K562 (cell line): ENCODE measurements around the gene ZNF556. TPM values are rescaled to one million over a fixed set of nuclear protein-coding genes. Genes with fewer than 3 reads are reported as not detected.

ENCODE experiments used
- BMI1 ChIP-seq: fragments of 150-350 bp; IDR thresholded peaks from 2 replicates; pipeline ENCODE4 v1.6.1; 2014; ENCODE audit warnings: low read length
- CBX5 ChIP-seq: IDR thresholded peaks from 2 replicates; pipeline ENCODE4 v1.6.1; 2014; ENCODE audit warnings: low read depth, borderline replicate concordance
- DACH1 ChIP-seq: fragments of 450-650 bp; IDR thresholded peaks from 2 replicates; pipeline ENCODE4 v1.6.1; 2018; ENCODE audit not compliant: partially characterized antibody
- ETS2 ChIP-seq: IDR thresholded peaks from 2 replicates; pipeline ENCODE4 v1.6.1; 2016; ENCODE audit warnings: borderline replicate concordance, missing genetic modification characterization, mild to moderate bottlenecking, moderate library complexity, missing compliant biosample characterization; ENCODE audit not compliant: poor library complexity, severe bottlenecking
- MTA3 ChIP-seq: fragments of 450-650 bp; formaldehyde crosslinking; IDR thresholded peaks from 2 replicates; pipeline ENCODE4 v1.6.1; 2017; ENCODE audit warnings: mild to moderate bottlenecking, borderline replicate concordance
- PHF20 ChIP-seq: fragments of 450-650 bp; IDR thresholded peaks from 2 replicates; pipeline ENCODE4 v1.6.1; 2018; ENCODE audit not compliant: partially characterized antibody
- POLR2AphosphoS2 ChIP-seq: IDR thresholded peaks from 2 replicates; pipeline ENCODE4 v1.6.1; 2012; ENCODE audit warnings: low read length, improper control_type of control experiment
- RFX7 ChIP-seq: fragments of 250-450 bp; sonication (Bioruptor Pico); IDR thresholded peaks from 2 replicates; pipeline ENCODE4 v1.5.1; 2021; ENCODE audit warnings: mild to moderate bottlenecking
- TRIM28 ChIP-seq: fragments of 450-650 bp; IDR thresholded peaks from 2 replicates; pipeline ENCODE4 v1.6.1; 2017
- XRCC3 ChIP-seq: fragments of 450-650 bp; IDR thresholded peaks from 2 replicates; pipeline ENCODE4 v1.6.1; 2017; ENCODE audit warnings: mild to moderate bottlenecking, moderate library complexity
- ZFP30 ChIP-seq: fragments of 250-450 bp; sonication (Bioruptor Pico); IDR thresholded peaks from 2 replicates; pipeline ENCODE4 v1.8.0; 2022; ENCODE audit warnings: moderate library complexity, mild to moderate bottlenecking, inconsistent platforms, borderline replicate concordance
- ZNF584 ChIP-seq: fragments of 200-800 bp; sonication (Bioruptor generic); IDR thresholded peaks from 2 replicates; pipeline ENCODE4 v1.6.1; 2016; ENCODE audit warnings: low read depth, mild to moderate bottlenecking, missing genetic modification characterization, missing compliant biosample characterization
- ZNF75A ChIP-seq: fragments of 450-650 bp; formaldehyde crosslinking; IDR thresholded peaks from 2 replicates; pipeline ENCODE4 v1.4.0; 2020; ENCODE audit warnings: mild to moderate bottlenecking
- polyA plus RNA-seq, 8 experiments: library from polyadenylated mRNA; depleted of rRNA in 4 of 8; stranded (reverse) in 5 of 8; unstranded in 3 of 8; fragments of >200 nt; fragmentation: Nextera tagmentation in 2 of 8; fragmentation: Illumina TruSeq in 1 of 8; extraction: Ambion mirVana in 2 of 8; extraction: Trizol in 1 of 8; gene quantifications; 2 replicates each; pipeline versions ENCODE4 v1.2.1 to v1.2.3, GENCODE V29; 2011 to 2014; ENCODE audit warnings: inconsistent platforms in 1 of 8, missing spikeins in 1 of 8
- total RNA-seq, 7 experiments: library from RNA; depleted of rRNA in 6 of 7; stranded (reverse); fragments of >200 nt in 6 of 7; fragmentation: Illumina TruSeq in 2 of 7; extraction: Trizol in 2 of 7; gene quantifications; 2 replicates each; pipeline versions ENCODE4 v1.2.1 to v1.2.3, GENCODE V29; 2011 to 2021; ENCODE audit warnings: low replicate concordance in 1 of 7
- TF ChIP-seq, protein P1 (sequence below): fragments of 450-650 bp; IDR thresholded peaks from 2 replicates; pipeline ENCODE4 v1.6.1; 2016
- TF ChIP-seq, protein P2 (sequence below), 2 experiments: fragments of 450-650 bp in 1 of 2; IDR thresholded peaks; 2 replicates each; pipeline ENCODE4 v1.6.1; 2011 to 2017; ENCODE audit warnings: low read depth in 2 of 2, antibody characterized with exemption in 1 of 2, borderline replicate concordance in 1 of 2, low read length in 1 of 2, mild to moderate bottlenecking in 1 of 2, mixed read lengths in 1 of 2; ENCODE audit not compliant: control insufficient read depth in 1 of 2
- TF ChIP-seq, protein P3 (sequence below): sonication (generic); formaldehyde crosslinking; IDR thresholded peaks from 2 replicates; pipeline ENCODE4 v1.8.1; 2023; ENCODE audit warnings: mild to moderate bottlenecking, missing genetic modification reagents
- TF ChIP-seq, protein P4 (sequence below): fragments of 150-350 bp; IDR thresholded peaks from 2 replicates; pipeline ENCODE4 v1.6.1; 2014; ENCODE audit warnings: low read depth, mild to moderate bottlenecking, low read length, borderline replicate concordance

The ZNF556 gene
- total and polyA plus RNA-seq, 9 of the 15 experiments (the other 6 are each of a cell fraction or from before 2014, with no cell fraction given) = 0.01 to 0.36 (median 0.10) TPM; not detected in 1

DNA sequence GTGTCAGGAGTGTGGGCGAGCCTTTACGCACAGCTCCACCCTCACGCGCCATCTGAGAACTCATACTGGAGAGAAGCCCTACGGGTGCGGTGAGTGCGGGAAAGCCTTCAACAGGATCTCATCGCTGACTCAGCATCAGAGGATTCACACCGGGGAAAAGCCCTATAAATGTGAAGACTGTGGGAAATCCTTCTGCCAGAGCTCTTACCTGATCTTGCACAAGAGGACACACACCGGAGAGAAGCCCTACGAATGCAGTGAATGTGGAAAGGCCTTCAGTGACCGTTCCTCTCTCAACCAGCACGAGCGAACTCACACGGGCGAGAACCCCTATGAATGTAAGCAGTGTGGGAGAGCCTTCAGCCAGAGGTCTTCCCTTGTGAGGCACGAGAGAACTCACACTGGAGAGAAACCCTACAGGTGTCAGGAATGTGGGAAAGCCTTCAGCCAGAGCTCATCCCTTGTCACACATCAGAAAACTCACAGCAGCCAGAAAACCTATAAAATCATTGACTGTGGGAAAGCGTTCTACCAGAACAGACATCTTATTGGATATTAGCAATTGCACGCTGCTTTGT is 32.8 kb upstream of the ZNF556 start (continued):
- TF ChIP-seq MTA3 (peak; percentile 48; the same call in 1 of the 2 replicates), ZFP30 (CRISPR knock-in tag) (no peak), DACH1 (no peak), PHF20 (no peak), CBX5 (peak; percentile 51; the same call in 1 of the 2 replicates), ZNF75A (CRISPR knock-in tag) (peak; percentile 88), BMI1 (no peak), XRCC3 (0 out of 2 replicates have a peak, but pooled peaks have one; percentile 54), ETS2 (tag) (no peak), ZNF584 (CRISPR knock-in tag) (no peak), RFX7 (CRISPR knock-in tag) (no peak), POLR2AphosphoS2 (no peak), TRIM28 (peak; percentile 95)
- TF ChIP-seq, protein P1, sequence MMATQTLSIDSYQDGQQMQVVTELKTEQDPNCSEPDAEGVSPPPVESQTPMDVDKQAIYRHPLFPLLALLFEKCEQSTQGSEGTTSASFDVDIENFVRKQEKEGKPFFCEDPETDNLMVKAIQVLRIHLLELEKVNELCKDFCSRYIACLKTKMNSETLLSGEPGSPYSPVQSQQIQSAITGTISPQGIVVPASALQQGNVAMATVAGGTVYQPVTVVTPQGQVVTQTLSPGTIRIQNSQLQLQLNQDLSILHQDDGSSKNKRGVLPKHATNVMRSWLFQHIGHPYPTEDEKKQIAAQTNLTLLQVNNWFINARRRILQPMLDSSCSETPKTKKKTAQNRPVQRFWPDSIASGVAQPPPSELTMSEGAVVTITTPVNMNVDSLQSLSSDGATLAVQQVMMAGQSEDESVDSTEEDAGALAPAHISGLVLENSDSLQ = no peak
- TF ChIP-seq, protein P2, sequence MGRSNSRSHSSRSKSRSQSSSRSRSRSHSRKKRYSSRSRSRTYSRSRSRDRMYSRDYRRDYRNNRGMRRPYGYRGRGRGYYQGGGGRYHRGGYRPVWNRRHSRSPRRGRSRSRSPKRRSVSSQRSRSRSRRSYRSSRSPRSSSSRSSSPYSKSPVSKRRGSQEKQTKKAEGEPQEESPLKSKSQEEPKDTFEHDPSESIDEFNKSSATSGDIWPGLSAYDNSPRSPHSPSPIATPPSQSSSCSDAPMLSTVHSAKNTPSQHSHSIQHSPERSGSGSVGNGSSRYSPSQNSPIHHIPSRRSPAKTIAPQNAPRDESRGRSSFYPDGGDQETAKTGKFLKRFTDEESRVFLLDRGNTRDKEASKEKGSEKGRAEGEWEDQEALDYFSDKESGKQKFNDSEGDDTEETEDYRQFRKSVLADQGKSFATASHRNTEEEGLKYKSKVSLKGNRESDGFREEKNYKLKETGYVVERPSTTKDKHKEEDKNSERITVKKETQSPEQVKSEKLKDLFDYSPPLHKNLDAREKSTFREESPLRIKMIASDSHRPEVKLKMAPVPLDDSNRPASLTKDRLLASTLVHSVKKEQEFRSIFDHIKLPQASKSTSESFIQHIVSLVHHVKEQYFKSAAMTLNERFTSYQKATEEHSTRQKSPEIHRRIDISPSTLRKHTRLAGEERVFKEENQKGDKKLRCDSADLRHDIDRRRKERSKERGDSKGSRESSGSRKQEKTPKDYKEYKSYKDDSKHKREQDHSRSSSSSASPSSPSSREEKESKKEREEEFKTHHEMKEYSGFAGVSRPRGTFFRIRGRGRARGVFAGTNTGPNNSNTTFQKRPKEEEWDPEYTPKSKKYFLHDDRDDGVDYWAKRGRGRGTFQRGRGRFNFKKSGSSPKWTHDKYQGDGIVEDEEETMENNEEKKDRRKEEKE (IDR thresholded peaks at IDR 0.05; ENCODE audit: borderline replicate concordance in 1 of 2, control insufficient read depth in 1 of 2, low read depth in 2 of 2, low read length in 1 of 2) = no peak
- TF ChIP-seq, protein P3, sequence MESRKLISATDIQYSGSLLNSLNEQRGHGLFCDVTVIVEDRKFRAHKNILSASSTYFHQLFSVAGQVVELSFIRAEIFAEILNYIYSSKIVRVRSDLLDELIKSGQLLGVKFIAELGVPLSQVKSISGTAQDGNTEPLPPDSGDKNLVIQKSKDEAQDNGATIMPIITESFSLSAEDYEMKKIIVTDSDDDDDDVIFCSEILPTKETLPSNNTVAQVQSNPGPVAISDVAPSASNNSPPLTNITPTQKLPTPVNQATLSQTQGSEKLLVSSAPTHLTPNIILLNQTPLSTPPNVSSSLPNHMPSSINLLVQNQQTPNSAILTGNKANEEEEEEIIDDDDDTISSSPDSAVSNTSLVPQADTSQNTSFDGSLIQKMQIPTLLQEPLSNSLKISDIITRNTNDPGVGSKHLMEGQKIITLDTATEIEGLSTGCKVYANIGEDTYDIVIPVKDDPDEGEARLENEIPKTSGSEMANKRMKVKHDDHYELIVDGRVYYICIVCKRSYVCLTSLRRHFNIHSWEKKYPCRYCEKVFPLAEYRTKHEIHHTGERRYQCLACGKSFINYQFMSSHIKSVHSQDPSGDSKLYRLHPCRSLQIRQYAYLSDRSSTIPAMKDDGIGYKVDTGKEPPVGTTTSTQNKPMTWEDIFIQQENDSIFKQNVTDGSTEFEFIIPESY (CRISPR knock-in tag) = peak; percentile 30; the same call in 1 of the 2 replicates
- TF ChIP-seq, protein P4, sequence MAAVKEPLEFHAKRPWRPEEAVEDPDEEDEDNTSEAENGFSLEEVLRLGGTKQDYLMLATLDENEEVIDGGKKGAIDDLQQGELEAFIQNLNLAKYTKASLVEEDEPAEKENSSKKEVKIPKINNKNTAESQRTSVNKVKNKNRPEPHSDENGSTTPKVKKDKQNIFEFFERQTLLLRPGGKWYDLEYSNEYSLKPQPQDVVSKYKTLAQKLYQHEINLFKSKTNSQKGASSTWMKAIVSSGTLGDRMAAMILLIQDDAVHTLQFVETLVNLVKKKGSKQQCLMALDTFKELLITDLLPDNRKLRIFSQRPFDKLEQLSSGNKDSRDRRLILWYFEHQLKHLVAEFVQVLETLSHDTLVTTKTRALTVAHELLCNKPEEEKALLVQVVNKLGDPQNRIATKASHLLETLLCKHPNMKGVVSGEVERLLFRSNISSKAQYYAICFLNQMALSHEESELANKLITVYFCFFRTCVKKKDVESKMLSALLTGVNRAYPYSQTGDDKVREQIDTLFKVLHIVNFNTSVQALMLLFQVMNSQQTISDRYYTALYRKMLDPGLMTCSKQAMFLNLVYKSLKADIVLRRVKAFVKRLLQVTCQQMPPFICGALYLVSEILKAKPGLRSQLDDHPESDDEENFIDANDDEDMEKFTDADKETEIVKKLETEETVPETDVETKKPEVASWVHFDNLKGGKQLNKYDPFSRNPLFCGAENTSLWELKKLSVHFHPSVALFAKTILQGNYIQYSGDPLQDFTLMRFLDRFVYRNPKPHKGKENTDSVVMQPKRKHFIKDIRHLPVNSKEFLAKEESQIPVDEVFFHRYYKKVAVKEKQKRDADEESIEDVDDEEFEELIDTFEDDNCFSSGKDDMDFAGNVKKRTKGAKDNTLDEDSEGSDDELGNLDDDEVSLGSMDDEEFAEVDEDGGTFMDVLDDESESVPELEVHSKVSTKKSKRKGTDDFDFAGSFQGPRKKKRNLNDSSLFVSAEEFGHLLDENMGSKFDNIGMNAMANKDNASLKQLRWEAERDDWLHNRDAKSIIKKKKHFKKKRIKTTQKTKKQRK = no peak
